Inflammatory macrophage treated with lipopolysaccharide for 1 hour (primary cell): Measurements from ENCODE around the gene LMF1.
"Not testable (repeated sequence)": the region's sequence is repeated elsewhere in the genome, so short reads cannot be mapped to it uniquely, and the experiment has no call there.

ENCODE experiments used
- DNase-seq, 2 donors: peaks; one replicate each; pipeline ENCODE4 v3.0.0-alpha.2; 2020 to 2022

Gene LMF1

DNA sequence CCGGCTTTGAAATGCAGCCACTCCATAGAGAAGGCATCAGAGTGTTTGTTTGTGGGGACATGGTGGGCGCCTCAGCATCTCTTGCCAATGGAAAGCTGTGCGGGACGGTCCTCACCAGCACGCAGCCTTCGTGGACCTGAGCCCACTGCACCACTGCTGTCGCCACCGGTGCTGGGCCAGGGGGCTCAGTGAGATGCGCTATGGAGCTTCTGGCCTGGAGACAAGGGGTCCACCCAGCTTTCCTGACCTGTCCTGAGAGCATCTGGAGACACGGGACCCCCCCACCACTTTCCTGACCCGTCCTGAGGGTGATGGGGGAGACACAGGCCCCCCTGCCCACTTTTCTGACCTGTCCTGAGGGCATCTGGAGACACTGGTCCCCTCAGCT lies 79.4 kb downstream of the LMF1 start:
- no peak for DNase-seq

DNA sequence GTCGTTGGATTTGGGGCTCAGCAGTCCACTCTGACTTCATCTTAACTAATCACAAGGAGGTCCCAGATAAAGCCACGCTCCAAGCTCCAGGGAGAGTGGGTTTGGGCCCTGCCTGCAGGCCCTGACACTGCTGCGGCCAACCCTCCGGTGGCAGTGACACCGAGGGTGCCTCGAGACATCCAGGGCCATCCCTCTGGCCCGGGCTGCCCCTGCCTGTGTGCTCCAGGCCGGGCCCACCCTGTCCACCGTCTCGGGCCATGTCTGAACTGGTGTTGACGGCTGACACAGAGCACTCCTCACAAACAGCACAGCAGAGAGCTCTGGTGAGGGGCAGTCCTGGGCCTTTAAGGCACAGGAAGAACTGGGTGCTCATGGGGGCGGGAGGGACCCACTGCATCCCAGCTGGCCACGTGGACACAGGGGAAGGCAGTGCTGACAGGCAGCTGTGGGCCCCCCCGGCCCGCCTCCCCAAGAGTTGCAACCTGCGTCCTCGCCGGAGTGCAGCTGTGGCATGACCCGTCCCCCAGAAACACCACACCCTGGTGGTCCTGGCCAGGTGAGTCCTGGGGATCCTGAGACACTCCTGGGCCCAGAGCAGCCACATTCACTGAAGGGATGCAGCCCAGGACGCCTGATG lies 80.0 kb downstream of the LMF1 start:
- DNase-seq: no peak

DNA sequence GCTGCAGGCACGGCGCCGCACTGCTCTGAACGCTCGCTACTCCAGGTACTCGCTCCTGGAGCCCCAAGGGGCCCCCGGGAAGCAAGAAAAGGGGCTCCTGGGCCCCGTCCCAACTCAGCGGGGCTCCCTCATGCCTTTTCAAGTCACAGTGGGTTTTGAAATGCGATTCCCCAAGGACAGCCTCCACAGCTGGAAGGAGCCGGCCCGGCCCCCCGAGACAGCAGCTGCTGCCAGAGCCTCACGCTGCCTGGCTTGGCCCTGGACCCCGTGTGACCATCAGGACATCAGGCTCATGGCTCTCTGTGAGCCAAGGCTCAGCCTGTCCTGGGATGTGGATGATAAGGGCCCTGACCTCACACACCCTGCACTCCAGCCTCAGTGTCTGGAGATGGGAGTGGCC lies 80.6 kb downstream of the LMF1 start:
- DNase-seq: no peak

DNA sequence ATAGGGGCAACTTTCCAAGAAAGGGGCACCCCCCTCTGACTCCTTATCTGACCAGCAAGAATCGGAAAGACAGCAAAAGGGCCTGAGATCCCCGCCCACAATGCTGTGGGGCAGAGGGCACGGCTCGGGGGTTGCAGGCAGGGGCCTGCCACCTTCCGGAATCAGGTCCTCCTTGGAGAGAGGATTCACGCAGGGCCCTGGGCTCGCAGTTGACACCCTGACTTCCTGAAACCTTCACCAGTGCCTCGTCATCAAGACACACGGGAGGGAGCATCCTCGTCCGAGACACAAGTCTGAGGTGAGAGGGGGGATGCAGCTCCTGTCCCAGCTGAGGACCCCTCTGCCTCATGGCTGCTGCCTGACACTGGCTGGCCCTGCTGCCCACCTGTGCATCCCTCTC lies 81.2 kb downstream of the LMF1 start:
- no peak for DNase-seq

DNA sequence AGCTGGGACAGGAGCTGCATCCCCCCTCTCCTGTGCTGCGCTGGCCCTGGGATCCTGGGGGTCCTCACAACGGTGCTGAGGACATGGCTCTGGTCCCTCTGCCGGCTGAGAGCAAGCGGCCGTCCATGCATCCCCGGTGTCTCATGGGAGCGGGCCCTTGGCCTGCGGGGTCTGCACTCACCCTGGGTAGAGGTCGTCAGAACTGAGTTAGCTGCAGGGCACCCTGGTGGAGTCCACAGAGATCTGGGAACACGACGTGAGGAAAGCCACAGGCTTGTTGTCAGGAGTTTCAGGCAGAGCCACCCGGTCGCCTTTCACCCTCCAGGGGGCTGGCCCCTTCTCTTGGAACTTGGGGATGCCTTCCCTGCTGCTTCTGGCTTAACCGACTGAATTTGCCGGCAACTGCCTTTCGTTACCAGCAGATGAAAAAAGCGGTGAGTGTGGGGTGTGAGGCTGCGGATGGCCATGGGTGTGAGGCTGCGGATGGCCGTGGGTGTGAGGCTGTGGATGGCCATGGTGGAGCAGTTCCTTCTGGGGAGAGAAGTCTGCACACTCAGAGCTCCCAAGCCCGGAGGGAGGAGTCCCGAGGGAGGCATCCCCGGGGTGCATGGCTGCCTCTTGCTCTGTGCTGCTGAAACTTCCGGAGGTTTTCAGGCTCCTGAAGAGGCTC lies 81.7 kb downstream of the LMF1 start:
- no peak for DNase-seq

DNA sequence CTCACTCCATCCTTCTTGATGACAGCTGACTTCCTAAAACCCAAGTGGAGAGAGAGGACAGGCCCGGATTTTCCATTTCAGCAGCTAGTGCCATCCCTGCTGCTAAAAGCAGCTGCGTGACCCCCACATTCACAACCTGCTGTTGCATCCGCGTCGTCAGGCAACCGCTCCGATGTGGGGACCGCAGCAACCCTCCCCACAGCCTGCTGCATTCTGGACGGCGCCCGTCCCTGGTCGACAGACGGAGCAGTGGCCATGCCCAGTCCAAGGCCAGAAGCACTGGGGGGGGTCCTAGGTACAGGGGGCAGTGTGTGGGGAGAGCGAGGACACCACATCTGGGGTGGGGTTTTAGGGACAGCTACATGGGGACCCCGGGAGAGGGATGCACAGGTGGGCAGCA lies 82.3 kb downstream of the LMF1 start:
- not testable (repeated sequence) for DNase-seq

DNA sequence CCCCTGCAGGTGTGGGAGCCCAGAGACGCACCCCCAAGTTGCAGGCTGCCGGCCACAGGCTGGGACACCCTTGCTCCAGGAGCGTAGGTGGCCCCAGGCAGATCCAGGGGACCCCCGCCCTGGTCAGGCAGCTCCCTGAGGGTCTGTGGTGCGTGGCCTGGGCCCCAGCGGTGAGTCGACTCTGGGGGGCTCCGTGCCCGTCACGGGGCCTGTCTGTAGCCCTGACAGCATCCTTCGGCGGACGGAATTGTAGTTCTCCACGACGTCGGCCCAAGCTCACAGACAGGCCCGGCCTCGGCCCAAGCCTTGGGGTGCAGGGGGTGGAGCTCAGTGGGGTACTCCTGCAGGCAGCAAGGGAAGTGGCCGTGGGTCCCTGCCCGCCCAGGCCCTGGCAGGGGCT lies 82.9 kb downstream of the LMF1 start:
- no peak for DNase-seq

DNA sequence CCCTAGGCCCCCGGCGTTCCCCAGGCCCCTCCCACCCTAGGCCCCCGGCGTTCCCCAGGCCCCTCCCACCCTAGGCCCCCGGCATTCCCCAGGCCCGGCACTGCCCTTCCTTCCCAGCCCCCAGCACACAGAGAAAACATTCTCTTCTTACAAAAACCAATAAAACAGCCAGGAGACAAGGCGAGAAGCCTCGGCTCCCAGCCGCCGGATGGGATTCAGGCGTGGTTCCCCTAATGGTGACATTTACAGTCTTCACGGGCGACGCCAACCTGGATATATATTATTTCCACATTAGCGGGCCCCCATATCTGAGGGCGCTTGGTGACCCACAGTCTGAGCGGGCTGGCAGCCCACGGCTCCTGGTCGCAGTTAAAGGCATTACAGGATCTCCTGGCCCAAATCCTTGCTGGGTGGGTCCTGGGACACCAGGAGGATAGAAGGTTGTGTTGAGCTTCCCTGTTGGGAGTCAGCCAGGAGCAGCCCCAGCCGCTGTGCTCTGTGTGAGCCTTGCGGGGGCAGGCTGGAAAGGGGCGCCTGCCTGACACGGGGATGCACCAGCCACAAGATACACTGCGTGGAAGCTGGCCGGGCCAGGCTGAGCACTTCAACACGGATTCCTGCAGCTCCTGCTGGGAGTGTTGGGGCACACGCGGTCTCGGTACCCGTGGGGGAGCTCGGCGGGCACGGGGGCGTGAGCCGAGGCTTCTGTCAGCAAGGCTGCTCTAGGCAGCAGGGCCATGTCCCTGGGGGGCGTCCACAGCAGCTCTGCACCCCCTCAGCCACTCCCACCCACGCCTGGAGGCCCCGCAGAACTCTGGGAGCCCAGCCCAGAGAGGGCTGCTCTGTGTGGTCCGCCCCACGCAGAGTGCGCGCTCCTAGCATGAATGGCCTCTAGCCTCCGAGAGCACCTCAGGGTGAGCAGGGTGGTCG lies 83.7 kb downstream of the LMF1 start:
- DNase-seq: no peak

DNA sequence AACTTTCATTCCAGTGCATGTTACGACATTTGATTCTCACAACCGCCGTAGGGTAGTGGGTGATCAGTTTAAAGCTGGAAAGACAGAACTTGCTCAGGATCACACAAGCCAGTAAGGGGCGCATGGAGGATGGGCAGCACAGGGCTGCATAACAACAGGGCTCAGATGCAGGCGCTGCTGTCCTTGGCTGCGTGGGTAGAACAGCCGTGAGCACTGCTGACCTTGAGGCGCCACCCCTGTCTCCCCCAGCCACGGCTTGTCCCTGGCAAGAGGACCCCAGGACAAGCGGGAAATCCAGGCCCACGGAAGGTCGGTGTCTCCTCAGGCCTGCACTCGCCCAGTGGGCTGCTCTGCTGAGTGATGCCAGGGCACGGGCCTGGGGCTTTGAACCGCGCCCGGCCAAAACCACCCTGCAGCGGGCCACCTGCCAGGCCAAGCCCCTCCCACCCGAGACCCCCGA lies 84.7 kb downstream of the LMF1 start:
- DNase-seq: no peak

DNA sequence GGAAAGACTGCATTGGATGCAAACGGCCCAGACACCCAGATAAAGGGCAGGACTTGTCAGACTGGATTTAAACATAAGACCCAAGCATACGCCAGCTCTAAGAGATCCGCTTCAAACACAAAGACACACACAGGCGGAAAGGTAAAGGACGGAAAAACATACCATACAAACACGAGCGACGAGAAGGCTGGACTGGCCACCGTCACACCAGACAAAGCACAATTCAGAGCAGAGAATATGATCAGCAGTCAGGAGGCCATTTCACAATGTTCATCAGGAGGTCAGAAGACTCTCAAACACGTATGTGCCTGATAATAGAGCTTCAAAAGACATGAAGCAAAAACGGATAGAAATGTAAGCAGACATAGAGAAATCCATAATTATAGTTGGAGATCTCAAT lies 85.4 kb downstream of the LMF1 start:
- DNase-seq: no peak

DNA sequence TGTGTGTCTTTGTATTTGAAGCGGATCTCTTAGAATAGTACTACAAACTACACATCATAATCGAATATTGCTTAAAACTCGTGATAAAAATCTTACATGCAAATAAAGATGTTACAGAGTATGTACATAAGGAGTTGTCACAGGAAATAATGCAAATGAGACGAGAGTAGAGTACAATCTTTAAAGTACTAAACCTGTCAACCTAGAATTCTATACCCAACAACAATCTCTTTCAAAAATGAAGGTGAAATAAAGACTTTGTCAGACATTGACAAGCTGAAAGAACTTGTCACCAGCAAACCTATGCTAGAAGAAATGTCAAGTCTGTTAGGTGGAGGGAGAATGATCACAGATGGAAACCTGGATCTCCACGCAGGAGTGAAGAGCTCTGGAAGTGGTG lies 86.6 kb downstream of the LMF1 start:
- DNase-seq: no peak

DNA sequence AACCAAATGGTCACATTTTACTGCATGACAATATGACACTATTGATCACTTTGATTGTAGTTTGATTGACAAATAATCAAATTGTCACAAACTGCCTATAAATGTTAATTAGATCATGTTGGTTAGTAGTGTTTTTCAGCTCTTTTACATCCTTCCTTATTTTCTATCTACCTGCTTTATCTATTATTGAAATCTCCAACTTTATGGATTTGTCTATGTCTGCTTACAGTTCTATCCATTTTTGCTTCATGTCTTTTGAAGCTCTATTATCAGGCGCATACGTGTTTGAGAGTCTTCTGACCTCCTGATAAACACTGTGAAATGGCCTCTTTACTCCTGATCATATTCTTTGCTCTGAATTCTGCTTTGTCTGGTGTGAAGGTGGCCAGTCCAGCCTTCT lies 87.0 kb downstream of the LMF1 start:
- DNase-seq: no peak

DNA sequence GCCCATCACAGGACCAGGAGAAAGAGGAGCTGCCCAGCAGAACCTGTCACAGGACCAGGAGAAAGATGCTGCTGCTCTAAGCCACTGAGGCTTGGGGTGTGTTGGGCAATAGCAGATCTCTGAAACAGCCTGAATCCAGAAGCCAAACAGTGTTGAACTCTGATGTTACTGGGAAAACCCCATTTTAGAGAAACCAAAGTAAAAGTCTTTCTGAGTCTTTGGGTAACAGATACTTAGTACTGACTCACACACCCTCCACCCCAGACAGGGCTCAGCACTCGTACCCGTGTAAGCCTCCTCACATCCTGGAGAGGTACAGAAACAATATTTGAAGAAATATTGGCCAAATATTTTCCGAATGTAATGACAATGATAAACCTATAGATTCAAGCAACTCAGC lies 87.4 kb downstream of the LMF1 start:
- DNase-seq: no peak

DNA sequence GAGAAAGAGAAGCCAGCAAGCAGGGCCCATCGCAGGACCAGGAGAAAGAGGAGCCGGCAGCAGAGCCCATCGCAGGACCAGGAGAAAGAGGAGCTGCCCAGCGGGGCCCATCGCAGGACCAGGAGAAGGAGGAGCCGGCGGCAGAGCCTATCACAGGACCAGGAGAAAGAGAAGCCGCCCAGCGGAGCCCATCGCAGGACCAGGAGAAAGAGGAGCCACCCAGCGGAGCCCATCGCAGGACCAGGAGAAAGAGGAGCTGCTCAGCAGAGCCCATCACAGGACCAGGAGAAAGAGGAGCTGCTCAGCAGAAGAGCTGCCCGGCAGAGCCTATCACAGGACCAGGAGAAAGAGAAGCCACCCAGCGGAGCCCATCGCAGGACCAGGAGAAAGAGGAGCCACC lies 88.1 kb downstream of the LMF1 start:
- not testable (repeated sequence) for DNase-seq

DNA sequence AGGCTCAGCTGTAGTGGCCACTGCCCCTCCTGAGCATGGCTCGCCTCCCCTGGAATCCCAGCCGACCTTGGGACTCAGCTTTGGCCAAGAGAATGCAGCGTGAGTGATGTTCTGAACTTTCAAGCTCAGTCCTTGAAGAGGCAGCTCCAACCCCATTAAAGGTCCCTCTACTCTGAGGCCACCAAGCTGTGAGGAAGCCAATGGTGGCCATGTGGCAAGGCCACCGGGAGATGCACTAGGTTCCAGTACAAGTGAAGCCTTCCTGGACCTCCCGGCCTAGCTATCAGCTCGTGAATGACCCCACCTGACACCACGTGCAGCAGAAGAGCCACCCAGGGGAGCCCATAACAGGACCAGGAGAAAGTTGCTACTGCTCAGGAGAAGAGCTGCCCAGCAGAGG lies 88.5 kb downstream of the LMF1 start:
- DNase-seq: no peak

DNA sequence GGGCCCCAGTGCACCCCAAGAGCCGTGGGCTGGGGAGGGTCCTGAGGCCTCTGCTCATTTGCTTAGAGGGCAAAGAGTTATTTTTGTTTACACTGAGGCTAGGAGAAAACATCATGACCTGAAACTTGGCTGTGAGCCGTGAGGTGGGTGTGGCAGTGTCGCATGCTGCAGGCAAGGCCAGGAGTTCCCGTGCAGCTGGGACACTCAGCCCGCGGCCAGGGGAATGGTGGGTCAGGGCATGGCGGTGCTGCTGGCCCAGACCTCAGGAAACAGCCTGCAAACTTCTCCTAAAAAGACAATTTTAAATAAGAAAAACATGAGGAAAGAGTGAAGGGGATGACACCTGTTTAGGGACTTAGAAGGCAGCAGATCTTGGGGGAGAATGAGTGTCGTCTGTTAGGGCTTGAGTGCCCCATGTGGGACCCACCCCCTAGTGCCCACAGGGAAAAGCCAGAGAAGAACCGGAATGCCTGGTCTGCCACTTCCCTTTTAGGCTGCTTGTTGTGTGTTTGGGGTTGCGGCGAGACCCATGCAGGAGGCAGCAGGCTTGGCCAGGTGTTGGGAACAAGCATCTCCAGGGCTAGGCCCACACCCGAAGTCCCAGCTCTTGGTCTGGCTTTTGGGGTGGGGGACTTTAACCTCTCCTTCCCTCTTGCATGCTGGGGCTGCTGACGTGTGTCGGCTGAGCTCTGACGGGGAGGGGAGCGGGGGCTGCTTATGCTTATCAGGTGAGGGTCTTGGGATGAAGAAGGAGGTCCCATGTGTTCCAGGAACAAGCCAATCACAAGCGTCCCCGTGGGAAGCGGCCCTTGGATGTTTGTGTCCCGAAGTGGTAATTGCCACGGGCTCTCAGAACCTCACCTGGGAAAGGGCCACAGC lies 89.3 kb downstream of the LMF1 start:
- DNase-seq: no peak

DNA sequence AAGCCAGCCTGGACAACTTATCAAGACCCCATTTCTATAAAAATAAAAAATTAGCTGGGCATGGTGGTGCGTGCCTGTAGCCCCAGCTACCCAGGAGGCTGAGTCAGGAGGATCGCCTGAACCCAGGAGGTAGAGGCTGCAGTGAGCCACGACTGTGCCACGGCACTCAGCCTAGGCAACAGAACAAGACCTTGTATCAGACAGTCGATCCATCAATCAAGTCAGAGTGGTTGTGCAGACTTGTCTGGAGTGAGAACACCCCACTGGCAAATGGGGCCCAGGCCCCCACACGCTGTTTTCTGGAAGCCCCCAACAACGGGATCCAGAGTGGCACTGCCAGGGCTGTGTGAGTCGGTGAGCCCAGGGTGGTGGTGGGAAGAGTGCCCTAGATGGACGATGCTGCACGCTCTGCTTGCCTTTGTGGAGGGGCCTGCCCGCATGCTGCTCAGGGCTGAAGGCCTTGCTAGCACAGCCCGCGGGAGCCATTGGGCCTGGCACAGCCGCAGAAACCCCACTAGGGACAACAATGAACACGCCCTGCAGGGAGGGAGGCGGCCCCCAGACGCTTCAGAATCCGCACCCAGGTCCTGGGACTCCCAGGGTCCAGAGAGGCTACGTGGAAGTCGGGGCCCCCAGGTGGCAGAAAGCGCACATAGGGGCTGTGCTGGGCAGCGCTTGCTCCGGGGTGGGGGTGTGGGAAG lies 90.2 kb downstream of the LMF1 start:
- DNase-seq: no peak

DNA sequence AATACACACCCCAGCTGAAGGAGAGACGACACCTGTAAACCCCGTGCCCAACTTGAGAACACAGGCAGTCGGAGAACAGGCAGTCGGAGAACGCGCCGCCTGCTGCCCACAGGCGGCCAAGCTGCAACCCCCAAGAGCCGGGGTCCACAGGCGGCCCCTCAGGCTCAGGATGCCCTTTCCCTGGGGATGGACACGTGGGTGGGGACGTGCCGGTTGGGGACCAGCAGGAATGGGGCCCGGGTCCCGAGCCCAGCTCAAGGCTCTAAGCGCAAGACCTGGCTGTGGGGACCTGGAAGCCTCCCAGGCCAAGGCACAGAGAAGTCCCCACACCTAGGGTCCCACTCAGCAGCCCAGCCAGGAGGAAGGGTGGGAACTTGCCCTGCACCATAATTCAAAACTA lies 90.8 kb downstream of the LMF1 start:
- DNase-seq: no peak

DNA sequence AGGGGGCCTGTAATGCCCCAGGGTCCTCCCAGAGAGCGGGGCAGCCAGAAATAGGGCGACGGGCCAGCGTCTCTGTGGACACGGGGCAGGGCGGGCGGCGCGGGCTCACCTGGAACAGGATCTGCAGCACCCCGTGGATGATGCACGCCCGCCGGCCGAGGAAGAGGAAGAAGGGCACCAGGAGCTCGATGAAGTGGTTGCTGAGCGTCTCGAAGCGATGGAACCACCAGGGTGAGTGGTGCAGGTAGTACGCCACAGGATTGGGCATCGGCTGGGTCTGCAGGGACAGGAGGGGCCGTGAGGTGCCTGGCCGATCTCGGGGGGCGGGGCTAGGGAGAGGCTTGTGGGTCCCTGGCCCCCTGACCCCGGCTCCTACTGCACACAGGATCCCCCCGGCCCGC lies 91.3 kb downstream of the LMF1 start:
- no peak for DNase-seq

DNA sequence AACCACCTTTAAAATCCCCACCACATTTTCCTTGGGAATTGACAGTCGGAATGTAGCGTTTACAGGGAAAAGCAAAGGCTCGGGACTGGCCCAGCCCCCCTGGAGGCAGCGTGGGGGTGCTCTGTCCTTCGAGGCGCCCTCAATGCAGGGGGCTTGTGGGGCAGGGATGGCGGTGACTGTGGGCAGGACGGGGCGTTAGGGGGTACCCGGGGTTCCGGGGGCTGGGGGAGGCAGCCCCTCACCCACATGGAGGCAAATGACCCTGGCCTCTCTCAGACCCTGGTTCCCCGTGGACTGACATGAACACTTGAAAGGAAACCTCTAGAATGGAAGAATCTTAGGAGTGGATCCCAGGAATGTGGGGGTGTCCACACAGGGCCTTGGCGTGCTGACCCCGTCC lies 91.9 kb downstream of the LMF1 start:
- no peak for DNase-seq

DNA sequence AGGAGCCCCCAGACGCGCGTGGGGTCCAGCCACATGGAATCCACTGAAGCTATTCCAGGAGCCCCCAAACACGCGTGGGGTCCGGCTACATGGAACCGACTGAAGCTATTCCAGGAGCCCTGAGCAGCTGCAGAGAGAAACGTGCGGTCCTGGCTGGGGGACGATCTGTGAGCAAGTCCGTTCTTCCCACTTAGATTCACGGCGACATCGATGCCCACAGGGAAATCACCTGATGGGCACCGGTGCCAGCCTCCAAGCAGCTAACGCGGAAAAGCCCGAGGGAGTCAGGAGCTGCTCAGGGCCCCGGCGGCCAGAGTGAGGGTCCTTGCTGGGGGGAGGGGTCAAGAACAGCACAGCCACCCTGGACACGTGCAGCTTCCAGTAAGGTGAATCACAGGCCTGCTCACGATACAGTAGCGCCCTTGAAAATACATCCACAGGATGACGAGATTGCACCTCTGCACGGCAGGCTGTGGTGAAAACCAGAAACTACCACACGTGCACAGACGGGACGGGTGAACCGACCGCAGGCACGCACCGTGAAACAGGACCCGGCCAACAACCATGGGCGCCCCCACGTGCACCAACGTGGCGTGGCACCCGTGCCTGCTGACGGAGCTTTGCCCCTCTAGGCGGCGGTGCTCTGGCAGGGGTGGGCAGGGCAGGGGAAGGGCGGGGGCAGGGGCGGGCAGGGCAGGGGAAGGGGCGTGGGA lies 92.6 kb downstream of the LMF1 start:
- no peak for DNase-seq
